Activated T-cell treated with anti-CD3 and anti-CD28 coated beads, Interleukin-2, amount 50 U/mL, for 72 hours (primary cell): Measurements from ENCODE around the gene GMDS. TPM values are rescaled to one million over a fixed set of nuclear protein-coding genes. Genes with fewer than 3 reads are reported as not detected.

Experiments used
- ATAC-seq, 2 donors: fragments of 150-1000 bp; cut with Tn5 transposase; replicated peaks in 1 of 2; 2 replicates each; pipeline ENCODE4 v1.10.0; 2021; ENCODE audit warnings: moderate library complexity in 2 of 2, mild to moderate bottlenecking in 1 of 2
- DNase-seq, 2 donors: peaks; one replicate each; pipeline ENCODE4 v3.0.0; 2021 to 2022; ENCODE audit warnings: mixed read lengths in 1 of 2
- H3K27ac Mint-ChIP-seq: one replicate; pipeline ENCODE4 v1.8.0; 2022; ENCODE audit warnings: mild to moderate bottlenecking, moderate library complexity, mixed read lengths
- H3K27me3 Mint-ChIP-seq: one replicate; pipeline ENCODE4 v1.8.0; 2022; ENCODE audit warnings: low read depth, mixed read lengths
- H3K36me3 Mint-ChIP-seq, 2 donors: one replicate each; pipeline ENCODE4 v1.8.0; 2022; ENCODE audit warnings: mixed read lengths in 2 of 2, mild to moderate bottlenecking in 1 of 2; ENCODE audit not compliant: insufficient read depth in 2 of 2
- H3K4me1 Mint-ChIP-seq: one replicate; pipeline ENCODE4 v1.8.0; 2022; ENCODE audit warnings: low read depth, mixed read lengths
- H3K4me3 Mint-ChIP-seq, 2 donors: one replicate each; pipeline ENCODE4 v1.8.0; 2022; ENCODE audit warnings: mild to moderate bottlenecking in 2 of 2, mixed read lengths in 2 of 2, moderate library complexity in 2 of 2
- H3K9me3 Mint-ChIP-seq, 2 donors: one replicate each; pipeline ENCODE4 v1.8.0; 2022; ENCODE audit warnings: mixed read lengths in 2 of 2
- total RNA-seq, 2 donors: library from RNA; stranded (reverse); gene quantifications; one replicate each; pipeline ENCODE4 v1.2.3, GENCODE V29; 2022

The GMDS gene
- total RNA-seq, 2 donors from 2014 or later, result 23.8 to 33.0 TPM

- Mint-ChIP-seq H3K27me3 (peaks cover 14% of the 10 kb centered on the region), H3K27ac (no peak overlapping the region), H3K4me1 (no peaks in the 10 kb centered on the region), H3K4me3 (no peak overlapping the region), H3K36me3 (no peaks in the 10 kb centered on the region), H3K9me3 (no peaks in the 10 kb centered on the region)
- DNase-seq (no peak), ATAC-seq (no peak)
These were observed 660.3 kb downstream of the GMDS start for GRCh38 chr6:1584996-1585668.

GRCh38 chr6:1584146-1584545 is 661.3 kb downstream of the GMDS start:
- no peaks in the 10 kb centered on the region for H3K4me1 Mint-ChIP-seq
- no peaks in the 10 kb centered on the region for H3K36me3 Mint-ChIP-seq
- H3K27me3 Mint-ChIP-seq, result peaks cover 4% of the 10 kb centered on the region
- no peaks in the 10 kb centered on the region for H3K9me3 Mint-ChIP-seq
- no peak overlapping the region for H3K27ac Mint-ChIP-seq
- H3K4me3 Mint-ChIP-seq, result no peak overlapping the region
- ATAC-seq (no peak), DNase-seq (no peak)

DNA sequence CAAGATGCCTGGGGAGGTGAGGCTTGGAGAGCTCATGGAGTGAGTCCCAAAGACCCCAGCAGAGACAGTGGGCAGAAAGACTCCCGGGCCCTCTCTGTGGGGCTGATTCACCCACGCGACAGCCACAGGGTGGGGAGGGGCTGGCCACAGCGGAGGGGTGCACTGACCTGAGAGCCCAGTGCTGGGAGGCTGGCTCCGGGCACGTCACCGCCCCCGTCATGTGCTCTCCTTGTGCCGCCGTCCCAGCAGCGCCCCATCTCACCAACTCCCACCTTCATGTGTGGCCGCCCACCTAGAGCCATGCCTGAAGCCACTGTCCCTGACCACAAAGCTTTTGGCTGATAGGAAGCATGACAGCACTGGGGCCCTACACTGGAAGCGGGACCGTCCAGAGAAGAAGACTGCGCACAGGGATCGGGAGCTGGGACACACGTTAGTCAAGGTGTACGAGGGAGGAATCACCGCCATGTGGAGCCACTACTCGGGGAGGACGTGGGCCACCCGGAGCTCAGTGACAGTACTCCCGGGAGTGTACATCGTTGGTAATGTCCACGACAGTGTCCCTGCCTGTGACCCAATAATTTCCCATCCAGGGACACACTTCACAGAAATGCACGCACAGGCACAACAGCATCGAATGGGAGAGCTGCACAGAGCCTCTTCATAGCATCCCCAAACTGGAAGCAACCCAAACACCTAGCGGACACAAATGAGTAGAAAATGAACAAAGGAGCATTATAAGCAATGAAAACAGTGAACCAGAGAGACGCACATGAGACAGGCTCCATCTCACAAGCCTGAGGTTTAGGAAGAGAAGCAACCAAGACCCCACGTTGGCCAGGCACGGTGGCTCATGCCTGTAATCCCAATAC is 664.0 kb downstream of the GMDS start:
- no peak for ATAC-seq
- Mint-ChIP-seq H3K27ac (no peak overlapping the region), H3K27me3 (no peaks in the 10 kb centered on the region), H3K36me3 (no peaks in the 10 kb centered on the region), H3K4me3 (no peak overlapping the region), H3K4me1 (no peaks in the 10 kb centered on the region), H3K9me3 (no peaks in the 10 kb centered on the region)
- DNase-seq, result no peak

DNA sequence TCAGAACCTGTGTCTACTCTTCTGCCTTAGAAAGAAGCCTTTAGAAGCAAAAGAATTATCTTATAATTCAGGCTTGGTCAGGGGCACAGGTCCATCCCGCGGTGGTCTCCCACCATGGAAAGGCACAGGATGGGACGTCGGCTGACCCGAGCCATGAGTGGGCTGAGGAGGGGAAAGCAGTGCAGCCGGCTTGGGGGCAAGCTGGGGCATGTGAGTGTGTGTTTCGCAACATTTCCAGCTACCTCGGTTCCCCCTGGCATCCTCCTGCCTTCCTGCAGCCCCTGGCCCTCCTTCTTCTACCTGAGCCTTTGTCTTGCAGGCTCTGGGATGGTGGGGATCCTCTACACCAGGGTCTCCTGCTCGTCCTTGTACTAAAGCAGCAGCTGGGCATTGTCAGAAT is 664.8 kb downstream of the GMDS start:
- Mint-ChIP-seq H3K27me3 (no peaks in the 10 kb centered on the region), H3K9me3 (no peaks in the 10 kb centered on the region), H3K4me1 (no peaks in the 10 kb centered on the region), H3K4me3 (no peak overlapping the region), H3K27ac (no peak overlapping the region), H3K36me3 (no peaks in the 10 kb centered on the region)
- no peak for DNase-seq
- ATAC-seq, result no peak

- Mint-ChIP-seq H3K4me1 (no peaks in the 10 kb centered on the region), H3K9me3 (no peaks in the 10 kb centered on the region), H3K27me3 (no peaks in the 10 kb centered on the region), H3K36me3 (no peaks in the 10 kb centered on the region), H3K4me3 (no peak overlapping the region), H3K27ac (no peak overlapping the region)
- DNase-seq (no peak), ATAC-seq (no peak)
These were observed 665.3 kb downstream of the GMDS start for GRCh38 chr6:1580109-1580508.

- Mint-ChIP-seq H3K4me1 (no peaks in the 10 kb centered on the region), H3K9me3 (no peaks in the 10 kb centered on the region), H3K4me3 (no peak overlapping the region), H3K27ac (no peak overlapping the region), H3K27me3 (no peaks in the 10 kb centered on the region), H3K36me3 (no peaks in the 10 kb centered on the region)
- ATAC-seq (no peak), DNase-seq (no peak)
These were observed 666.3 kb downstream of the GMDS start for GRCh38 chr6:1579096-1579495.

DNA sequence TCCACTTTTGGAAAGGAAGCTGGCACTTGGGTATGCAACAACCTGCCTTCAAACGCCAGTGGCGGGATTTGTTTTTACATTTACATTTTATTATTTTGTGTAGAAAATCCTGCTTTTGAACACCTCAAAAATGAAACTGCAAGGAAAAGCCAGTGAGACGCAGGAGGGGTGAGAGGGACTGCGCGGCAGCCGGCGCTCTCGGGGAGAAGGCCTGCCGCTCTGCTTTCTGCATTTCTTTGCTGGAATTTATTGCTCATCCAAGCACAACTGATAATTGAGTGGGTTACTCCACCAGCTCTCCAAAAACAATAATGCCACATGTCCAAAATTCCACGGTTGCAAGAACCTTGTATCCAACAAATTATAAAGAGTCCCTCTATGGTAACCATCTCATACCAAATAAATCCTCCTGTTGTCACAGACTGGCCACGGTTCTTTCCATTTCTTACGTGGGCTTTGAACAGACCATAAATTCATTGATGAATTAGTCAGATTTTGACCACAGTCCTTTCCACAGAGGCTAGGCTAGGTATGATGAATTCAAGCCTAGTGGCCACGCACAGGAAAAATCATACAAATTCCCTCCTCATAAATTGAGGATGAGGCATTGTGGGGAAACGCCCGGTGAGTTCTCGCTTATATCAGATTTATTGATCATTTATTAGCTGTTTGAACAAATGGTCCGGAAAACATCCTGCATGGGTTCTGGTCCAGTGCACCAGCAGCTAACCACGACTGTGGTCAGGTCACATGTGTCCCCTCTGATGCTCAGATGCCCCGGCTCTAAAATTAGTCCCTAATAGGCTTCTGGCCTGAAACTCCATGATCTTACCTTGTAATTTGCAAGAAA is 667.3 kb downstream of the GMDS start:
- no peaks in the 10 kb centered on the region for H3K9me3 Mint-ChIP-seq
- no peak for DNase-seq
- no peak for ATAC-seq

GRCh38 chr6:1577146-1577680 is 668.2 kb downstream of the GMDS start:
- H3K9me3 Mint-ChIP-seq, result no peaks in the 10 kb centered on the region
- DNase-seq, result no peak
- no peak overlapping the region for H3K27ac Mint-ChIP-seq
- no peak overlapping the region for H3K4me3 Mint-ChIP-seq
- H3K27me3 Mint-ChIP-seq, result no peaks in the 10 kb centered on the region
- no peaks in the 10 kb centered on the region for H3K36me3 Mint-ChIP-seq
- H3K4me1 Mint-ChIP-seq, result no peaks in the 10 kb centered on the region
- no peak for ATAC-seq

More for the DNA sequence above, 667.3 kb downstream of the GMDS start:
- no peak overlapping the region for H3K4me3 Mint-ChIP-seq
- no peaks in the 10 kb centered on the region for H3K4me1 Mint-ChIP-seq
- no peaks in the 10 kb centered on the region for H3K27me3 Mint-ChIP-seq
- H3K27ac Mint-ChIP-seq, result no peak overlapping the region
- no peaks in the 10 kb centered on the region for H3K36me3 Mint-ChIP-seq

DNA sequence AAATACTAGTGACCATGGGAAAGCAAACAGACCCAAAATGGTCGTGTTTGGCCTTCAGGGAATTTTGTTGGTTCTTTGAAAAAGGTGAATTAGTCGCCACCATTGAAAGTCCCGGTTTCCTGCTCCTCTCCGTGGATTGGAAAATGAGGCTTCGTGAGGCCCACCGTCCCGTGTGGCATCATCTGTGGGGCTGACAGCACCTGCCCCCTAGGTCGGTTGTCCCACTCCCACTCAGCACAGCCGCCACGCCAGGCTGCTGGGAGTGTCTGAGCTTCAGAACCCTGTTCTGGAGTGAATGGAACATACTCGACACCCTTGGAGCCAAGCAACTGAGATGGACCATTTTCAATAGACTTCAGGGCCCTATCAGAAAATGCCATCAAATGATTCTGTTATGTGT is 668.7 kb downstream of the GMDS start:
- Mint-ChIP-seq H3K9me3 (peaks cover 2 to 4% of the 10 kb centered on the region in 2 donors), H3K27me3 (peaks cover 3% of the 10 kb centered on the region), H3K27ac (no peak overlapping the region), H3K4me3 (no peak overlapping the region), H3K4me1 (no peaks in the 10 kb centered on the region), H3K36me3 (peaks cover under 1 to 4% of the 10 kb centered on the region in 2 donors)
- ATAC-seq (no peak), DNase-seq (no peak)

- H3K4me3 Mint-ChIP-seq, result no peak overlapping the region
- H3K9me3 Mint-ChIP-seq, result peaks cover 6 to 10% of the 10 kb centered on the region in 2 donors
- H3K27ac Mint-ChIP-seq, result no peak overlapping the region
- peaks cover 1 to 7% of the 10 kb centered on the region in 2 donors for H3K36me3 Mint-ChIP-seq
- ATAC-seq, result no peak
- H3K27me3 Mint-ChIP-seq, result peaks cover 9% of the 10 kb centered on the region
- no peaks in the 10 kb centered on the region for H3K4me1 Mint-ChIP-seq
- DNase-seq, result no peak
These were observed 669.2 kb downstream of the GMDS start for GRCh38 chr6:1576166-1576565.

- ATAC-seq (no peak), DNase-seq (no peak)
- Mint-ChIP-seq H3K4me3 (no peak overlapping the region), H3K27me3 (peaks cover 10% of the 10 kb centered on the region), H3K36me3 (peaks cover 6 to 12% of the 10 kb centered on the region in 2 donors), H3K27ac (no peak overlapping the region), H3K4me1 (no peaks in the 10 kb centered on the region), H3K9me3 (peaks cover 11 to 13% of the 10 kb centered on the region in 2 donors)
These were observed 670.0 kb downstream of the GMDS start for GRCh38 chr6:1575210-1576041.

- H3K27ac Mint-ChIP-seq, result no peak overlapping the region
- peaks cover 10% of the 10 kb centered on the region for H3K27me3 Mint-ChIP-seq
- H3K4me1 Mint-ChIP-seq, result no peaks in the 10 kb centered on the region
- DNase-seq, result no peak
- ATAC-seq, result no peak
- H3K36me3 Mint-ChIP-seq, result peaks cover 6 to 12% of the 10 kb centered on the region in 2 donors
- H3K4me3 Mint-ChIP-seq, result no peak overlapping the region
- peaks cover 13% of the 10 kb centered on the region in 2 donors for H3K9me3 Mint-ChIP-seq
These were observed 670.6 kb downstream of the GMDS start for GRCh38 chr6:1574890-1575209.
